Adipose tissue (tissue), 3 donors: ENCODE results near the gene PLEKHA6. TPM values are rescaled to one million over a fixed set of nuclear protein-coding genes. Genes with fewer than 3 reads are reported as not detected.

Source experiments
- H3K27ac ChIP-seq: one replicate; pipeline ENCODE4 v1.5.1; 2013; ENCODE audit warnings: low read depth, low read length
- WGBS, 3 donors: extraction: QIAGEN DNeasy Blood & Tissue Kit; methylation state at CpG; one replicate each; pipeline ENCODE4 v1.1.7; 2013; 5-methylcytosine and 5-hydroxymethylcytosine counted together
- polyA plus RNA-seq, 3 donors: library from polyadenylated mRNA; stranded (reverse); fragments of 200-250 nt; gene quantifications; one replicate each; pipeline ENCODE4 v1.2.3, GENCODE V29; 2013
- donor health status: healthy with polysubstance abuse.
- donor health status: Bipolar disorder and iron deficiency.
- donor health status: healthy.

Gene PLEKHA6
- polyA plus RNA-seq, 3 donors, result 2.3 to 9.3 (median 4.2) TPM

DNA sequence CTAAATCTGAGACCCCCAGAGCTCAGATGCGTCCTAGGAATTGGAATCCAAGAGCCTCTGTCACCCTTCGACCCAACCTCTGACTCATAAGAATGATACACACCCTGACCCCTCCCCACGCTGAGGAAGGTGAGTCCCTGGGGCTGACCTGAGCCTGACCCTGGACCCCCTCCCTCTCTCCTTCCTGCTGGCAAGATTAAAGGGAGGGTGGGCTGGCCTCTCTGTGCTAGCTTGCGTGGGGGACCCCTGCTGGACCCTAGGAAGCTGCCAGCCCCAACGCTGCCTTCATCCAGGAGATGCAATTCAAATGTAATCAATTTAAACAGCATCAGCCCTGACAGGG, 627 bp downstream of the PLEKHA6 start:
- H3K27ac ChIP-seq, result no peak overlapping the region
- 45 to 63% (median 53%) methylated on average over 5 of the region's 5 CpGs for WGBS, 3 donors

DNA sequence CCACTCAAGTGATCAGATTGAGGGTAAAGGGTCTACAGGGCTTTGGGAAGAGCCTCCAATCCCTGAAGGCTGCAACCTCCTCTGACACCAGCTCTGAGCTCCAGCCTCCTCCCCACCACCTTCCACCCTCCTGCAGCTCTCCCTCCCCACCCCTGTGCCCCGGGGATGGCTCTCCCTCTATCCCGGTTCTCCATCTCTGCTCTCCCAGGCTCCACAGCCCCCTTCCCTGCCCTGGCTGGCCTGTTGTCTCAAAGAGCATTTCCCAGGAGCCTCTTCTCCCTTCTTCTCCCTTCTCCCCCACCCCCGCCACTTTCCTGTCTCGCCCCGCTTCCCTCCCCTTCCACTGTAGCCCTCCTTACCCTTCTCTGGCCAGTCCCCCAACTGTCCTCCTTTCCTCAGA, 1.1 kb downstream of the PLEKHA6 start:
- no peak overlapping the region for H3K27ac ChIP-seq
- 57 to 74% (median 71%) methylated on average over 4 to 5 of the region's 5 CpGs for WGBS, 3 donors

DNA sequence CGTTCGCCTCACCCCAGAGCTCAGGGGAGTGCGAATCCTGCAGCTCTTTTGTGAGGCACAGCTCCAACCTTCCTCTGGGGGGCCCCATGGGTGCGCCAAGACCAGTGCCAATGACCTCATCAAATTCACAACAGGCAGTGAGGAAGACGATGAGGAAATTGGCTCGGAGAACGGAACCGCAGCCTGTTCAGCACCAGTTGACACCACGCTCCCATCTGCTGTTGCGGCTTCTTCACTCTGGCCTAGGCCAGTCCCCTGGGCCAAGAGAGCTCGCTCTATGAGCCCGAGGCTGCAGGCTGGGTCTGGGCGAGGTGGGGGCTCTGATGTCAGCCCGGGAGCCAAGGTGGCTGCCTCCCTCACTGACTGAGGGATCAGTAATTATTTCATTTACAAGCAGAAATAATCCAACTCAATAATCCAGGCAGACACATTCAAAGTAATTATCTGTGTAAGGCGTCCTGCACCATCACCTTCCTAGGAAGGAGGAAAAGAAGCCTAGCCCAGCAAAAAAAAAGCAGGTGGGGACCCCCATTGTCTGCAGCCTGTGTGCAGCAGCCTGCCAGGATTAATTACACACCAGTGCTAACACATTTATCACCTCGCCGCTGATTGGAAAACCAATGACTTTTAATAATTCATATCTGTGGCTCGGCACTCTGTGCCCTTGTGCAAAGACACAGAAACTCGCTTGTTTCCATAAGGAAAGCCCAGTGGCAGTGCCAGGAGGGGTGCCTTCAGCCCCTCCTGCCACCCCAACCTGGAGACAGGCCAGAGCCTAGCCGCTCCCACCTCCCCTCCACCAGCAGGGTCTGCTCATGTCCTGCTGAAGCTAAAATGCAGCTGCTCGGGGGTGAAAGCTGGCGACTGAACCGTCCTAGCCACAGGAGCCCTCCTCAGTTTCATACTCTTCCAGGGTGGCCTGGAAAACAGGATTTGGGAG, 1.9 kb downstream of the PLEKHA6 start:
- WGBS, 3 donors, result 46 to 68% (median 54%) methylated on average over 23 of the region's 23 CpGs
- H3K27ac ChIP-seq, result no peak overlapping the region

DNA sequence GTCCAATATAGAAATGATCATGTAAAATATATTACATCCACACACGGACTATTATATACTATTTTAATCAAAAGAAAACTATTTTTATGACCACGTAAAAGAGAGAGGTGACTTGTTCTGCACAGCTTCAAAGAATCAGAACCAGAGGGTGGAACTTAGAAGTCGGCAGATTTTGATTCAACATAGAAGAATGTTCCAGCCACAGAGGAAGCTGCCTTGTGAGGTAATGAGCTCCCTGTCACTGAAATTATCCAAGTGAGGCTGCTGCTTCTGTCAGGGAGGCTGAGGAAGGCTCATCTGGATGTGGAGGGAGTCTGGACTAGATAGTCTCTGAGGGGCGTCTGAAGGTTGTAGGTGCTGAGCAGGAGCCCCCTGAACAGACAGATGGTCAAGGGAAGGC, 2.7 kb downstream of the PLEKHA6 start:
- no peak overlapping the region for H3K27ac ChIP-seq
- WGBS, 3 donors, result 65 to 94% (median 79%) methylated on average over 4 of the region's 4 CpGs

DNA sequence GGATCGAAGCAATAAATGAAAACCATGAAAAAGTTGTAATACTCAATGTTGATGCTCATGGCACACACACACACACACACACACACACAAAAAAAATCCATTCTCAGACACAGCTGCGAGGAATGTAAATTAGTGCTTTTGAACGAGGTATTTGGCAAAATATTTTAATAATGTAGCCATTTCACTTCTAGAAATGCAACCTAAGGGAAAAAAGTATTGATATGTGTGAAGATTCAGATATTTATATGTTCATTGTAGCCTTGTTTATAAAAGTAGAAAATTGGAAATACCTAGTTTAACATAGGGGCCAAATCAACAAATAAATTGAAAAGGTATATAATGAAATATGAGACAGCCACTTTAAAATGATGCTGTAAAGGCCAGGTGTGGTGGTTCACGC, 3.8 kb downstream of the PLEKHA6 start:
- WGBS, 3 donors, result 89 to 96% (median 92%) methylated on average over 4 of the region's 4 CpGs

DNA sequence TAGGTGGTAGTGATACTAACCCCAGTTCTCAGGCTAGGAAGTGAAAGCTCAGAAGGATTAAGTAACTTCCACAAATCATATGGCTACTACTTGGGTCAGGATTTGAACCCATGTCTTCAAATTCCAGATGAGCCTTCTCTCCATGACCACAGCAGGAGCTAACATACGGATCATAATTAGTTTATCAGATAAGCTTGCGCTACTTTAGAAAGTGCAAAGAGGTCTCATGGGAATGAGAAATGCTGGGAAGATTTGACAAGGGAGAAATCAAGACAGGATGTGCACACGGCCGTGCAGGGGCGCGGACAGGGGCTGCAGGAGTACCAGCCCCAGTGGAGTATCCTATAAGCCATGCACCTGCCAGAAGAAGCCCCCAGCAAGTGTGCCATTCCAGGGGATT, 5.2 kb downstream of the PLEKHA6 start:
- H3K27ac ChIP-seq, result no peak overlapping the region
- 63 to 80% (median 65%) methylated on average over 6 of the region's 6 CpGs for WGBS, 3 donors

More for the DNA sequence above, 3.8 kb downstream of the PLEKHA6 start:
- H3K27ac ChIP-seq, result no peak overlapping the region

DNA sequence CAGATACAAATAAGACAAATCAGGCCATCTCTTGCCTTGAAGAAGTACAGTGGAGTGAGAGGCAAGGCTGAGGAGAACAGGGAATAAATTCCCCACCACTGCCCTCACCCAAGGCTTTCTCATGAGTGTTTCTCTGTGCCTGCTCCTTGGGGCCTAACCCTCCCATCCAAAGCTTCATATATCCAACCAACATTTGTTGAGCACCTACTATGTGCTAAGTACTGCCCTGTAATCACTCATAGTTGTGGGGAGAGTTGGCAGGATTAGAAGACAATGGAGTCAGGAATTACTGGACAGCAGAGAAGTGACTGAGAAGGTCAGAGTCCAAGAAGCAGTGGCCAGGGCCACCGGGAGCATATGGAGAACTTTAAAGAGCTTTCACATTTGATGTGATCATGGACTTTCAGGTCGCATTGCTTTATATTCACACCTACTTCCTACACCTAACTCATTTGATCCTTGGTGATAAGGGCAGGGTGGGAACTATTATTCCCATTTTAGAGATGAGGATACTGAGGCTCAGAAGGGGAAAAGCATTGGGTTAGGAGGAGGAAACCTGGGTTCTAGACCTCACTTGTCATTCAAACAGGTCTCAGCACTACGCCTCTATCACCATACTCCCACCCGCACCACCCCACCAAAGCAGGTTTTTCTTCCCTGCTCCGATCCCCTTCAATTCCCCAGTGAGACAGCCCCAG, 6.4 kb downstream of the PLEKHA6 start:
- H3K27ac ChIP-seq, result no peak overlapping the region
- WGBS, 3 donors, result 88 to 98% (median 92%) methylated on average over 5 of the region's 5 CpGs

DNA sequence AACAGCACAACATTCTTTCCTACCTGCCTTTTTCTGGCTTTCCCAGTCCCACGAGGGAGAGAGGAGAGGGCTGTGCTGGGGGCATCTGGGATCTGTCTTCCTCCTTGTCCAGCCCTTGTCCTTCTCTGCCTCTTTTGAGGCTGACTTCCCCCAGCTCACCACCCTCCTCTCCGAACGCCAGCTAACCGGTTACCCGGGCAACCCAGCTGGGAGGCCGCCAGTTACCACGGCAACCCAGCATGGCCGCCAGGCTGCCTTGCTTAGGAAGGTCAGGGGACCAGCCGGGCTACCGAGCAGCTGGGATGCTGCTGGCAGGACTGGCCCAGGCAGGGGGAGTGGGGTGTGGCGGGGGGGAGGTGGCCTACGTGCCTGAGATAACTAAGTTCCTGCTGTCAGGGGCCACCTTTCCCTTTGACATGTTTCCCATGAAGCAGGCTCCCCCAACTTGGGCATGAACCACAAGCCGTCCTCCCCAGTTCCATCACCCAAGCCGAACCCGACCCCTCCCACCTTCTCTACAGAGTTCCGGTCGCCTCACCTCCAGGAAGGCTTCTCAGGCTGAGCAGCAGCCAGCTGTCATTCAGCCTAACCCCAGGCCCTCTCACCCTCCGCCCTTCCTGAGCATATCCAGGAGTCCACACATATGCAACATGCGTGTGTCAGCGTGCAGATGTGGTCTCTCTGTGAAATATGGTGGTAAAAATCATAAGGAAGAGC, 8.7 kb downstream of the PLEKHA6 start:
- WGBS, 3 donors, result 36 to 38% (median 37%) methylated on average over 19 to 20 of the region's 20 CpGs
- no peak overlapping the region for H3K27ac ChIP-seq

DNA sequence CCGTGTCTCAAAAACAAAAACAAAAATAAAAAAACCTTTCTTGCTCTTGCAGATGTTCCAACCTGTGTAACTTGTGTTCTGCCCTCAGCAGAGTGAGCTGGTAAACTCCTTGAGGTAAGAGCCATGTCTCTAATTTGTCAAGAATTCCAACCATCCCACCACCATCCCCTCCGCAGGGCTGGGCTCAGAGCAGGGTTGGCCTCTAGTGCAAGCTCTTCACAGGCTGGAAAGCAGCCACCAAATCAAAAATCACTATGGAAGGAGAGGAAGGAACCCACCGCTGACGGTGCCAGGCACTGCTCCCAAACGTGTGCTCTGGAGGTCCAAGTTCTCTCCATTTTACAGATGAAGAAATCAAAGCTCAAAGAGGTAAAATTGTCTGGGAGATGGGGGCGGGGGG, 9.4 kb downstream of the PLEKHA6 start:
- H3K27ac ChIP-seq, result no peak overlapping the region

DNA sequence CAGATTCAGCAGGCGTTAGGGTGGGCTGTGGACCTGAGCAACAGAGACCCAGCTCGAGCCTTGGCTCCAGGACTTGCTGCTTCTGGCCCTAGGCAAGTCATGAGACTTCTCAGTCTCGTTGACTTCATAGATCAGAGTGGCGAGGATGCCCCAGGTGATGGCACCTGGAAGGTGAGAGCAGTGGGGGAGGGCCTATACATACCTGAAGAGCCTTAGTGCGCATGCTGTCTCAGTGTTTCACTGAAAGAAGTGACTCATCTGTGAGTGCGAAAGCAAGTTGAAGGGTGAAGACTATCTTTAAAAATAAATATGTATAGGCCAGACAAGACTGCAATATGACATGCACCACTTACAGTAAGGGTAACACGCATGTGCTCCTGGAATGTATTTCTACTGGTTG, 10.1 kb downstream of the PLEKHA6 start:
- H3K27ac ChIP-seq, result no peak overlapping the region
- WGBS, 3 donors, result 76 to 88% (median 87%) methylated on average over 7 of the region's 7 CpGs

More for the DNA sequence above, 9.4 kb downstream of the PLEKHA6 start:
- 63 to 71% (median 64%) methylated on average over 6 of the region's 6 CpGs for WGBS, 3 donors

DNA sequence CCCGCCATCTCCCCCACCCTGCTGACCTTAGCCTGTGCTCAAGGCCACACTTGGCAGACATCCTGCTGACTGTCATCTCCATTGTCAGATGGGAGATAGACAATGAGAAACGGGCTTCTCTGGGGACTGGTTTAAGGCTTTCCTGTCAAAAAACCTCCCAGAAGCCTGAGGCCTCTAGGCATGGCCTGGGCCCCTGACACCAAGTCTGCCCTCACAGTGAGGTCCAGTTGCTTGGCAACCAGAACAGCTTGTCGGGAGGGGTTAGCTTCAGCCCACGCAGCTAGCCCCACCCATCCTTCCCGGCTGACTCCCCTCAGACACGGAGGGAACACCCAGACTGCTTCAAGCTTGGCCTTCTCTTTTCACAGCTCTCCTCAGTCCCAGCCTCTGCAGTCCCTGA, 11.0 kb downstream of the PLEKHA6 start:
- 14 to 33% (median 18%) methylated on average over 6 of the region's 6 CpGs for WGBS, 3 donors
- no peak overlapping the region for H3K27ac ChIP-seq

DNA sequence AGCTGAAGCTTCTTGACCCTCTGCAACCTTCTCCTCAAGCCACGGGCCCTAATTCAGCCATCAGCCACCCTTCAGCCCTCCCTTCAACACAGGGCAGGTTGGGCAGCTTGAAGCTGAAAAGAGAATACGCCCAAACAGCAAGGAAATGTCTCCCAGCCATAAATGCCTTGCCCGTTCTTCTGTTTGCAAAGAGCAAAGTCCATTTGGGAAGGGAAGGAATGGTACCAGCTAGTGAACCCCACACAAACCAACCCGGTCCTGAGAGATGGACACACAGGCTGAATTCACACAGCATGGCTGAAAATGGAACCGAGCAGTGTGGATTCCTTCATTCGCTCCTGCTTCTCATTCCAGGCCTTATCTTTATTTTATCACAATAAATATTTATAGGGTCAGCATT, 11.5 kb downstream of the PLEKHA6 start:
- WGBS, 3 donors, result 34 to 75% (median 70%) methylated on average over 6 of the region's 6 CpGs
- no peak overlapping the region for H3K27ac ChIP-seq

DNA sequence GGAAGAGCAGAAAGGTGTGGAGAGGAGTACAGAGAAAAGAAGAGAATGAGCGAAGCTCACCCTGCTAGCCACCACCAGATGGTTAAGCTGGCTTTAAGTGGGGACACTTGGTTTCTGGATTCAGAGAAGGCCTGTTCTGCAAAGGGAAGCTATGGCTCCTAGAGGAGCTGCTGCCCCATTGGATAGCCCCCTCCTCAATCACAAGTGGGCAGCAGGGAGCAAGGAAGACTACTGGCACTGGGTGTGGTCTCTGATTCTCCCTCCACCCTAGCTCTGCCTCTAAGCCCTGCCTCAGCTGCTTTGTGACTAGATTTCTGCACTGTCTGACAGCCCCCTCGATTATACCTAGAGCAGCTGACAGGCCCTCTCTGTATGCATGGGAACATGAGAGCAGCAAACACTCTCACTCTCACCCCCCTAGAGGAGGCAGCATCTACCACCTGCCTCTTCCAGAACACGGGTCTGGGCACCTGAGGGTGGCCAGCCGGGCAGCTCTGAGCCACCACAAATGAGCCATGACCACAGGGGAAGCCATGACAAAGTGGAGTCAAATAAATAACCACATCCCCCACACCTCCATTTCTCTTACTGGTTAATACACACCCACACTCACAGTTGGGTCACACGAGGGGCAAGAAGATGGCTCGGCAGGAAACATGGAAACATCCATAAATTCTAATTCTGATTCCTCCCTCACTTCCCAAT, 13.6 kb downstream of the PLEKHA6 start:
- 81 to 94% (median 87%) methylated on average over 6 of the region's 6 CpGs for WGBS, 3 donors
- H3K27ac ChIP-seq, result no peak overlapping the region

DNA sequence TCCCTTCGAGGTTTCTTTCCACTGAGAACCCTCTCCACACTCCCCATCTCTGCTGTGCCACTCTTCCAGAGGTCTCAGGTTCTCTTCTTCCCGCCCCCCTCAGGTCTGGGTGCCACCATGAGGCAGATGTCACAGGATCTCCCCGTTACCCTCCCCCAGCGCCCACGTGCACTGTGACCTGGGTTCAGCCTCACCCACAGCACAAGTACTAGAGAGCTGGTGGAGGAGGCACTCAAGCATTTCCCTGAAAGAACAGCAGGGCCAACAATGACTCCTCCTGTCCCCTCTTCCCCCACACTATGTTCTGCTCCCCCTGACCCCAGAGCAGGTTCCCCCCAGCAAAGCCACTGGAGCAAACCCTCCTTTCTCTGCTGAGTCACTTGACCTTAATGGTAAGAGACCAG, 14.3 kb downstream of the PLEKHA6 start:
- no peak overlapping the region for H3K27ac ChIP-seq
- WGBS, 3 donors, result 70 to 94% (median 79%) methylated on average over 5 of the region's 5 CpGs

DNA sequence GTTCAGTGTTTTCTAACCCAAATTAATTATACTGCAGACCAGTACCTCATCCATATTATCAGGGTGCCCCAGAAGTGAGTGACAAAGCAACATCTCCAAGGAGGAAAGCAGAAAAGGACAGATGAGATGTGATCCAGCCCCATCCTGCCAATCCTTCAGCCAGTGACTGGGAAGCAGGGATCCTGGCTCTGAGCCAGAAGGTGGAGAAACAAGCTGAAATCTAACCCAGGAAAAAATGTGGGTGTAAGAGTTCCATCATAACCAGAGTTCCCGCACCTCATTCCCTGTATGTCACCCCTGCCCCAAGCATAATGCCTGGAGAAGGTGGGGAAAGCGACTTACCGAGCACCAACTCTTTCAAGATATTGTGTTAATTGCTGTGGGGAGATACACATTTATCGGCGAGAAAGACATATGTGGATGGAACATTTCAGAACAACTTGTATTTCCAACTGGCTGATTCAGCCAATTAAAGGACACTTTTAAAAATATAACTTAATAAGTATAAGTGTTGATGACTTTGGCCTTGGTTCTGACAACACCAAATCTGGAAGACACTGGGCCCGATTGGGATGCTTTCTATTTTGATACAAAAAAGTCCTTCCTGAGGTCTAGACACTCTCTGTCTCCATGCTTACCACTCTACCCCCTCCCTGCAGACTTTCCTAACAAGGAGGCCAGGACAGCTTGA, 14.9 kb downstream of the PLEKHA6 start:
- WGBS, 3 donors, result 86 to 92% (median 91%) methylated on average over 6 of the region's 6 CpGs
- H3K27ac ChIP-seq, result no peak overlapping the region

DNA sequence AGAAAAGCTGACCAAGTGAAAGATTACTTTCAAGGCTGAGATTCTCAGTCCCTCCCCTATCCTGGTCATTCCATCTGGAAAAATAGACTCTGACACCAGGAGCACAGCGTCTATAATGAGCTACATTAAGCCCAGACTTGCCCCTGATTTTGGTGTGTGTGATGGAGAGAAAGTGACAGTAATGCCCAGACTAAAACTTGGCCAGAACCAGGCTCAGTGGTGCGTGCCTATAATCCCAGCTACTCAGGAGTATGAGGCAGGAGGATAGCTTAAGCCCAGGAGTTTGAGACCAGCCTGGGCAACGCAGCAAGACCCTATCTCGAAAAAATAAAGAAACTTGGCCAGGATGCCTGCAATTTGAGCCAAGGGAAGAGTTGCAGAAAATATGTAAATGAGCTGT, 15.9 kb downstream of the PLEKHA6 start:
- WGBS, 3 donors, result 77 to 88% (median 83%) methylated on average over 4 of the region's 4 CpGs
- no peak overlapping the region for H3K27ac ChIP-seq

DNA sequence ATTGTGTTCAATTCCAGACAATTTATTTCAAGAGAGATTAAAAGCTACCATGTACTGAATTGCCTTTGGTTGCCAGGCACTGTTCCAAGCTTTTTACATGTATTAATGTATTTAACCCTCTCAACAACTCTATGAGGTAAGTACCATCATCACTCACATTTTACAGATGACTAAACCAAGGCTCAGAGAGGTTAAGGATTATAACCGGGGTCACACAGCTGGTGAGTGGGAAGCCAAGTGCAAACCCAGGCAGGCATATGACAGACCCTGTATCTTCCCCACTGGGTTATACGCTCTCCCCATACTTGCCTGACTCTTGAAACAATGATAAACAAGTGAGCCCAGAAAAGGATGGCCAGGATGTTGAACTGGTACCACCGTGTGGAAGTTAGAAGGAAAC, 16.5 kb downstream of the PLEKHA6 start:
- 91 to 94% (median 94%) methylated on average over 3 of the region's 3 CpGs for WGBS, 3 donors
- H3K27ac ChIP-seq, result no peak overlapping the region

DNA sequence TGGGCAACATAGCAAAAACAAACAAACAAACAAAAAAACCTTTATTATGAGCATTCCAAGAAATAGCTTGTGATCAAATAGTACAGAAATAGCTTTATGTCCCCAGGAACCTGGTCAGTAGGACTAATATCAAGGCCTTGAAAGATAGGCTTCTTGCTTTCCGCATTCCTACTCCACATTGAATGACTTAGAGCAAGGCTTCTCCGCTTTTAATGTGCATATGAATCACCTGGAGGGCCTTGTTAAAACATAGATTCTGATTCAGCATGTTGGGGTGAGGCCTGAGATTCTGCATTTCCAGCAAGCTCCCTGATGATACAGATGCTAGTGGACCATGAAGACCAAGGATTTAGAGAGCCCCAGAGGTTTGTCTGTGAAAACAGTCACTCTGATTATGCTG, 17.4 kb downstream of the PLEKHA6 start:
- WGBS, 3 donors, result 97 to 100% (median 97%) methylated on average over 2 of the region's 2 CpGs

More for the DNA sequence above, 17.4 kb downstream of the PLEKHA6 start:
- no peak overlapping the region for H3K27ac ChIP-seq
